Endothelial cell (in vitro differentiated cells): ENCODE data around the gene ANKRD2. TPM values are rescaled to one million over a fixed set of nuclear protein-coding genes. Genes with fewer than 3 reads are reported as not detected.

Experiments
- DNase-seq: peaks from one replicate; pipeline ENCODE4 v3.0.0; 2021; ENCODE audit warnings: low spot score
- H3K27ac Mint-ChIP-seq: one replicate; pipeline ENCODE4 v1.8.0; 2021; ENCODE audit warnings: mixed read lengths, inconsistent platforms; ENCODE audit not compliant: unreplicated experiment
- H3K27me3 Mint-ChIP-seq: one replicate; pipeline ENCODE4 v1.8.0; 2021; ENCODE audit warnings: mild to moderate bottlenecking, moderate library complexity, mixed read lengths, inconsistent platforms; ENCODE audit not compliant: unreplicated experiment
- H3K36me3 Mint-ChIP-seq: one replicate; pipeline ENCODE4 v1.8.0; 2021; ENCODE audit warnings: mild to moderate bottlenecking, low read depth, mixed read lengths, inconsistent platforms; ENCODE audit not compliant: unreplicated experiment
- H3K4me1 Mint-ChIP-seq: one replicate; pipeline ENCODE4 v1.8.0; 2021; ENCODE audit warnings: mild to moderate bottlenecking, mixed read lengths, inconsistent platforms; ENCODE audit not compliant: unreplicated experiment
- H3K4me3 Mint-ChIP-seq: one replicate; pipeline ENCODE4 v1.8.0; 2021; ENCODE audit warnings: mild to moderate bottlenecking, mixed read lengths, inconsistent platforms; ENCODE audit not compliant: unreplicated experiment
- H3K9me3 Mint-ChIP-seq: one replicate; pipeline ENCODE4 v1.8.0; 2021; ENCODE audit warnings: mixed read lengths, inconsistent platforms; ENCODE audit not compliant: unreplicated experiment
- CTCF ChIP-seq: fragments of 200-600 bp; sonication (generic); IDR thresholded peaks from one replicate; pipeline ENCODE4 v1.5.0; 2021; ENCODE audit warnings: antibody characterized with exemption; ENCODE audit not compliant: unreplicated experiment
- total RNA-seq: library from RNA; stranded (reverse); fragmentation: NEBNext Ultra II Directional; extraction: Animal tissue kit (Norgen Biotek cat#: 25700); gene quantifications from one replicate; pipeline ENCODE4 v1.2.1, GENCODE V29; 2021; ENCODE audit not compliant: unreplicated experiment

The ANKRD2 gene
- total RNA-seq, 1 donor from 2014 or later: 0.33 TPM

DNA sequence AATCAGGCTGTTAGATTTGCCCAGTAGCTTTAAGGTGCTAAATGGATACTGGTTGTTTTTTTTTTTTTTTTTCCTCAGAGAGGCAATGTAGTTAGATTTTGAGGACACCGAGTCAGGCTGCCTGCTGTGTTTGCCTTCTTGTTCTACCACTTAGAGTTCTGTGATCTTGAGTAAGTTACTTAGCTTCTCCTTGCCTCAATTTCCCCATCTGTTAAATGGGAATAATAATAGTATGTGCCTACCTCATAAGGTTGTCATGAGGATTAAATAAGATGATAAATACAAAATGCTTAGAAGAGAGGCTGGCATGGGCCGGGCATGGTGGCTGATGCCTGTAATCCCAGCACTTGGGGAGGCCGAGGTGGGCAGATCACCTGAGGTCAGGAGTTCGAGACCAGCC, 46.2 kb downstream of the ANKRD2 start:
- Mint-ChIP-seq H3K27ac (no peak overlapping the region), H3K27me3 (no peaks in the 10 kb centered on the region), H3K4me3 (no peak overlapping the region), H3K9me3 (no peaks in the 10 kb centered on the region), H3K36me3 (peaks cover 4% of the 10 kb centered on the region), H3K4me1 (no peaks in the 10 kb centered on the region)
- no peak for TF ChIP-seq CTCF
- no peak for DNase-seq

DNA sequence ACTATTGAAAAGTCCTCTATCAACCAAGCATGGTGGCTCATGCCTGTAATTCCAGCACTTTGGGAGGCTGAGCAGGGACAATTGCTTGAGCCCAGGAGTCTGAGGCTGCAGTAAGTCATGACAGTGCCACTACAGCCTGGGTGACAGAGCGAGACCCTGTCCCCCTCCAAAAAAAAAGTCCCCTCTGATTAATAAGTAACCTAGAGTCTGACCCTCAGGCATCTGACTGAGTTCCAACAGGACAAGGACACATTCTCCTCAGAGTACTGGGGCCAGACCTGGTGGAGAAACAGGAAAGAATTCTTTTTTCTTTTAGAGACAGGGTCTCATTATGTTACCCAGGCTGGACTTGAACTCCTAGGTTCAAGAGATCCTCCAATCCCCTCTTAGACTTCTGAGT, 50.7 kb downstream of the ANKRD2 start:
- Mint-ChIP-seq H3K27ac (no peak overlapping the region), H3K9me3 (no peaks in the 10 kb centered on the region)

GRCh38 chr10:97627731-97628130, 55.2 kb downstream of the ANKRD2 start:
- no peak for TF ChIP-seq CTCF
- no peaks in the 10 kb centered on the region for H3K9me3 Mint-ChIP-seq
- H3K4me3 Mint-ChIP-seq: no peak overlapping the region
- no peak for DNase-seq
- H3K27ac Mint-ChIP-seq: no peak overlapping the region
- peaks cover 4% of the 10 kb centered on the region for H3K4me1 Mint-ChIP-seq
- peaks cover 2% of the 10 kb centered on the region for H3K27me3 Mint-ChIP-seq
- H3K36me3 Mint-ChIP-seq: no peaks in the 10 kb centered on the region

More for the DNA sequence above, 50.7 kb downstream of the ANKRD2 start:
- Mint-ChIP-seq H3K4me1 (no peaks in the 10 kb centered on the region), H3K36me3 (no peaks in the 10 kb centered on the region), H3K27me3 (peaks cover 2% of the 10 kb centered on the region), H3K4me3 (no peak overlapping the region)
- no peak for DNase-seq
- TF ChIP-seq CTCF: no peak

- Mint-ChIP-seq H3K27me3 (peaks cover 2% of the 10 kb centered on the region), H3K9me3 (no peaks in the 10 kb centered on the region), H3K4me3 (no peak overlapping the region), H3K27ac (no peak overlapping the region), H3K4me1 (peaks cover 9% of the 10 kb centered on the region), H3K36me3 (no peaks in the 10 kb centered on the region)
- no peak for TF ChIP-seq CTCF
- no peak for DNase-seq
Measured at GRCh38 chr10:97628228-97628627, 55.6 kb downstream of the ANKRD2 start.

DNA sequence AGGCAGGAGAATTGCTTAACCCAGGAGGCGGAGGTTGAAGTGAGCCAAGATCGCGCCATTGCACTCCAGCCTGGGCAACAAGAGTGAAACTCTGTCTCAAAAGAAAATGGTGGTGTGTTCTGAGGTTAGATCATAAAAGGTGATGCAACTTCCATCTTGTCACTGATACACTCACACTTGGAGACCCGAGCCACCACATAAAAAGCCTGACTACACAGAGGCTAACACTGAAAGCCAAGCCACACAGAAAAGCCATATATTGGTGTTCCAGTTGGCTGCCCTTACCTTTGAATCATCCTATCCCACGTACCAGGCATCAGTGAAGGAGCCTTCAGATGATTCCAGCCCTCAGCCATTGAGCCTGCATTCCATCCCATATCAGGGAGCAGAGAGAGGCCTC, 56.7 kb downstream of the ANKRD2 start:
- Mint-ChIP-seq H3K36me3 (no peaks in the 10 kb centered on the region), H3K27ac (no peak overlapping the region), H3K9me3 (no peaks in the 10 kb centered on the region), H3K4me3 (no peak overlapping the region), H3K27me3 (peaks cover 3% of the 10 kb centered on the region), H3K4me1 (peaks cover 14% of the 10 kb centered on the region)
- no peak for TF ChIP-seq CTCF
- no peak for DNase-seq
